CD1c-positive myeloid dendritic cell (primary cell): ENCODE data around the gene SCN1B.
A peak's percentile ranks its signal among the peaks of the same experiment; 100 is the strongest.
"Not testable (repeated sequence)": the region's sequence is repeated elsewhere in the genome, so short reads cannot be mapped to it uniquely, and the experiment has no call there.

ENCODE experiments used
- DNase-seq: peaks from one replicate; pipeline ENCODE4 v3.0.0-alpha.2; 2016; ENCODE audit errors: extremely low spot score

The SCN1B gene

DNA sequence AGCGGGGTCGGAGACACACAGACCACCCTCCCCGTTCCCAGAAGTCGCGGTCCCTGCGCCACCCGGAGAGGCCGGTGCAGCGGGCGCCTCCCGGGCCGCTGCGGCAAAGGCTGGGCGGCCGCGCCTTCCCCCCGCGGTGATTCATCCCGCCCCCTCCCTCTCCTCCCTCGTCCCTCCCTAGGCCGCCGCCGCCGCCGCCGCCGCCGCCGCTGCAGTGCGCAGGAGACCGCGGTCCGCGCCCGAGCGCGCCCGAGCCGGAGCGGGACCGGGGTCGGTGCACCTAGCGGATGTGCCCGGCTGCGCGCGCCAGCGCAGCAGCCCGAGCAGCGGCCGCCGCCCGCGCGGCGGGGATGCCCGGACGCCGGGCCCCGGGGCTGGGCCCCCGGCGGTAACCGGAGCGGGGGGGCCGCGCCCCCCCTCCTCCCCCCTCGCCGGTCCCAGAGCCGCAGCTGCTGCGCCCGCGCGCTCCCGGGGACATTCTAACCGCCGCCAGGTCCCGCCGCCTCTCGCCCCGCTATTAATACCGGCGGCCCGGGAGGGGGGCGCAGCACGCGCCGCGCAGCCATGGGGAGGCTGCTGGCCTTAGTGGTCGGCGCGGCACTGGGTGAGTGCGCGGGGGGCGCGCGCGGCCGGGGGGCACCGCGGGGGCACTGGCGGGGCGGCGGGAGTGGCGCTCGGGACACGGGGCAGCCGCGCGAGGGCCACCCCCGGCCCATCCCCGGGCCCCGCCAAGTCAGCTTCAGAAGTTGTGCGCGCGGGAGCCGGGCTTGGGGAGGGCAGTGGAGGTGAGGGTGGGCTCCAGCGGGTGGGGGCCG, at the start of gene SCN1B:
TSS of gene SCN1B (plus strand) at position 214 of the 815 bp plus-strand sequence. CDS start at position 565, 351 bp downstream.
- DNase-seq = peak; percentile 66

GRCh38 chr19:34982275-34982674, 48.0 kb upstream of the SCN1B start:
- no peak for DNase-seq

DNA sequence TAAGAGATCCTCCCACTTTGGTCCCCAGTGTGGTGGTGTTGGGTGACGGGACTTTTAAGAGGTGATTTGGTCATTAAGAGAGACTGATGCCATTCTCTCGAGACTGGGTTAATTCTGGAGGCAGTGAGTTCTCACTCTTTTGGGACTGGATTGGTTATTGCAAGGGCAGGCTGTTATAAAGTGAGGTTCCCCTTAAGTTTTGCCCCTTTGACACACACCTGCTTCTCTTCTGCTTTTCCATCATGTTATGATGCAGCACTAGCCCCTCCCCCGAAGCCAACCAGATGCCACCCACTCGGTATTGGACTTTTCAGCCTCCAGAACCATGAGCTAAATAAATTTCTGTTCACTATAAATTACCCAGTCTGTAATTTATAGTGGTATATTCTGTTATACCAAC, 46.5 kb upstream of the SCN1B start:
- DNase-seq = no peak

- DNase-seq = no peak
Observed at GRCh38 chr19:34984287-34984686, 46.0 kb upstream of the SCN1B start.

- DNase-seq = no peak
Observed at GRCh38 chr19:34985249-34986022, 44.8 kb upstream of the SCN1B start.

GRCh38 chr19:34988119-34988518, 42.2 kb upstream of the SCN1B start:
- DNase-seq = no peak

GRCh38 chr19:34989298-34989697, 41.0 kb upstream of the SCN1B start:
- no peak for DNase-seq

- DNase-seq = no peak
Observed at GRCh38 chr19:34990578-34991192, 39.6 kb upstream of the SCN1B start.

- no peak for DNase-seq
Observed at GRCh38 chr19:34991542-34992333, 38.5 kb upstream of the SCN1B start.

- DNase-seq = not testable (repeated sequence)
Observed at GRCh38 chr19:34992582-34992981, 37.7 kb upstream of the SCN1B start.

- no peak for DNase-seq
Observed at GRCh38 chr19:34994286-34994642, 36.0 kb upstream of the SCN1B start.

GRCh38 chr19:34994643-34995541, 35.4 kb upstream of the SCN1B start:
- no peak for DNase-seq

GRCh38 chr19:34995551-34995950, 34.7 kb upstream of the SCN1B start:
- DNase-seq = no peak

- no peak for DNase-seq
Observed at GRCh38 chr19:34997071-34997617, 33.1 kb upstream of the SCN1B start.

DNA sequence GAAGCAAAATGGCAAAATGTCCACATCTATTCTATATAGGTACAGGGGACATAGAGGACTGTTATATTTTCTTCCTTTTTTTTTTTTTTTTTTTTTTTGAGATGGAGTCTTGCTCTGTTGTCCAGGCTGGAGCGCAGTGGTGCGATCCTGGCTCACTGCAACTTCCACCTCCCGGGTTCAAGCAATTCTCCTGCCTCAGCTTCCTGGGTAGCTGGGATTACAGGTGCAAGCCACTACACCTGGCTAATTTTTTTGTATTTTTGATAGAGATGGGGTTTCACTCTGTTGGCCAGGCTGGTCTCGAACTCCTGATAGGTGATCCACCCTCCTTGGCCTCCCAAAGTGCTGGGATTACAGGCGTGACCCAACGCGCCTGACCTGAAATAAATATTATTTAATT, 32.0 kb upstream of the SCN1B start:
- DNase-seq = not testable (repeated sequence)

DNA sequence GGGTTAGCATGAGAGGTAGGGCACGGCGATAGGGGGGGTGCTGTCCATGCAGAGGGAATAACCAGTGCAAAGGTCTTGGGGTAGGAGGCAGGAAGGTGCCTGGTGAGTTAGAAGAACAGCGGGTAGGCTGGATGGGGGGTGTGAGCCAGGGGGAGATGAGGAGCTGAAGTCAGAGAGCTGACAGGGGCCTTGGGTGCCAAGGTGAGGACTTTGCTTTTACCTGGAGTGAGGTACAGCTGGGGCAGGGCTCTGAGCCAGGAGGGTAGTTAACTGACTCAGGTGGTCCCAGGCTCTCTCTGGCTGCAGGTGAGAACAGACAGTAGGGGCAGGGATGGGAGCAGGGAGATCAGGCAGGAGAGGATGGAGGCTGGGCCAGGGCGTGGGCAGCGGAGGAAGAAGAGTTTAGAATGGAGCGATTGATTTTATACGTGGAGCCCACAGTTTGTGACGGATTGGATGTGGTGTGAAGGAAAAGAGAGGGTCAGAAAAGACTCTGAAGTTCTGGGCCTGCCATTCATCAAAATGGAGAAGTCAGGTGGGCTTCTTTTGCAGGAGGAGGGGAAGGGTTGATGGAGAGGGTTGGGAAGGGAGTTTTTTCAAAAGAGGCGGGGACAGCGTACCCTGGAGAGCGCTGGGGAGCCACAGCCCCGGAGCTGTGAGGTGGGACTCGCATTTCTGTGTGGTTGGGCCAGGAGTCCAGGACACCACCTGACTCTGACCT, 31.3 kb upstream of the SCN1B start:
- DNase-seq = no peak

DNA sequence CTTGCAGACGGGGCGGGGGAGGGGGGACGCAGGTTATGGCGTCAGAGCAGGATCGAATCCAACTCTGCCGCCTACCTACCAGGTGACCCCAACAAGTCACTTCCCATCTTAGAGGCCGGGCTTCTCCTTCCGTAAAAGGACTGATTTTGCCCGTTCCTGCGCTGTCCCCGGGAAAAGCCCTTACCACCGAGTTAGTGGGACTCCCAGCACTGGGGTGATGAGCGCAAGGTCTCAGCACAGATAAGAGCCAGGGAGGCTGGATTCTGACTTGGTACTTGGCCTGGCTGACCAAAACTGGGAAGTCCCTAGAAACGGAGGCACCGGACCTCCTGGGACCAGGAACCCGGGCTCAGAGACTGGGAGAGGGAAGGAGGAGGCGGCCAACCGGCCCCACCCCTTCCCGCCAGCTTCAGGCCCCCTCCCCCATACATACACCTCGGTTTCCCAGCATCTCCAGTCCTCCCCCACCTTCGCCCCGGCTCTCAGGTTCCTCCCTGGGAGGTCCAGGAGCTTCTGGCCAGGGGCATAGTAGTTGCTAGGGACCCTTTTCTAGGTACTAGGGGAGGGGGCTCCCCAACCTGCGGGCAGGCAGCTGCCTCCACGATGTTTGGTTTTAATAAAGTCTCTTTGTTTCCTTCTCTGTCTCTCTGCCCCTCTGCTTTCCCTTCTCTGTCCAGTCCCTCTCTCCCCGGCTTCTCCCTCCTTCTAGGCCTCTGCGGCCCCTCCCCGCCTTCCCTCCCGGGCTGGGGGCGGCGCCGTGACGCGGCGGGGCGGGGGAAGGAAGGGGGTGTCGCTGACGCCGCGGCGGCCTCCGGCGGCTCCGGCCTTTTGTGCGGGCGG, 30.6 kb upstream of the SCN1B start, which contains the start of gene GRAMD1A:
TSS of gene GRAMD1A (plus strand) at position 826 of the 840 bp plus-strand sequence. CDS start 156 bp downstream, outside the sequence.
- DNase-seq = peak; percentile 90

DNA sequence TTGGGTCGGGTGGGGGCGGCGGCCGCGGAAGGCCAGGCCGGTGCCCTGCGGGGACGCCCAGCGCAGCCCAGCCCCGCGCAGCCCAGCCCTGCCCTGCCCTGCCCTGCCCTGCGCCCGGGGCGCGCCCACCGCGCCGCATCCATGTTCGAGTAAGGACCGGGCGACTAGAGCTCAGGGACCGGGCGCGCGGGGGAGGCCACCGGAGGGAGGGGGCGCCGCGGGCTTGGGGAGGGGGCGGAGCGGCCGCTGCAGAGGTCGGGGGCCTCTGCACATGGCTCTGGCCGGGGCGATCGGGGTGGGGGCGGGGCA, 30.0 kb upstream of the SCN1B start:
- no peak for DNase-seq
